GM19238 (cell line): Measurements from ENCODE around the gene TMEM179B.
"Not testable (repeated sequence)": the region's sequence is repeated elsewhere in the genome, so short reads cannot be mapped to it uniquely, and the experiment has no call there.

Experiments used
- DNase-seq: peaks from one replicate; pipeline ENCODE4 v3.0.0; 2011; ENCODE audit warnings: low spot score; ENCODE audit not compliant: insufficient read length

The TMEM179B gene, protein sequence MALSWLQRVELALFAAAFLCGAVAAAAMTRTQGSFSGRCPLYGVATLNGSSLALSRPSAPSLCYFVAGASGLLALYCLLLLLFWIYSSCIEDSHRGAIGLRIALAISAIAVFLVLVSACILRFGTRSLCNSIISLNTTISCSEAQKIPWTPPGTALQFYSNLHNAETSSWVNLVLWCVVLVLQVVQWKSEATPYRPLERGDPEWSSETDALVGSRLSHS

DNA sequence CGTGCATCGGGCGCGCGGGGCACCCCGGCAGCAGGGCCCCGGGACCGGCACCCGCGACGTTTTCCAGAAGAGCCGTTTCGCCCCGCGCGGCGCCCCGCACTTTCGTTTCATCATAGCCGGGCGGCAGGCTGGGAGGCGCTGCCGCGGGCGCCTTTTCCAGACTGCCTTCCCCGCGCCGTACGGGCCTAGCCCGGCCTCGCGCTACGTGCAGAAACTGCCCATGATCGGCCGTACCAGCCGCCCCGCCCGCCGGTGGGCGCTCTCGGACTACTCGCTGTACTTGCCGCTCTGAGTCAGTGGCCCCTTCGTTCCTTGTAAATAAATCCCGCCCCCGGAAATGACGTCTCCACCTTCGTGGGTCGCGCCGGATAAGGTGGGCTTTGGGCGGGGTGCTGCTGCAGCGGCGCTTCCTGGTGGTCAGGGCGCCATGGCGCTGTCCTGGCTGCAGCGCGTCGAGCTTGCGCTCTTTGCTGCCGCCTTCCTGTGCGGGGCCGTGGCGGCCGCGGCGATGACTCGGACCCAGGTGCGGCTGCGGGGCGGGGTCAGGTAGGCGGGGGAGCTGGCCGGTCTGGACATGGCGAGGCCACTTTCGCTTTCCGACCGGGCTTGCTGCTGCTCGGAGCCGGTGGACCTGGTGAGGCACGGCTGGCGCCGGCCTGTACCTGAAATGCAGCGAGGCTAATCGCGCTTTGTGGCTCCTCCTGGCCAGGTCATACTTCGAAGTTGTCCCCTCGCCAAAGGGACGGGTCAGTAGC lies at the start of gene TMEM179B:
Gene TMEM179B, plus strand, starts transcription at position 398 of the 755 bp plus-strand sequence. Its CDS starts 30 bp downstream, at position 428.
- DNase-seq = peak; percentile 93

DNA sequence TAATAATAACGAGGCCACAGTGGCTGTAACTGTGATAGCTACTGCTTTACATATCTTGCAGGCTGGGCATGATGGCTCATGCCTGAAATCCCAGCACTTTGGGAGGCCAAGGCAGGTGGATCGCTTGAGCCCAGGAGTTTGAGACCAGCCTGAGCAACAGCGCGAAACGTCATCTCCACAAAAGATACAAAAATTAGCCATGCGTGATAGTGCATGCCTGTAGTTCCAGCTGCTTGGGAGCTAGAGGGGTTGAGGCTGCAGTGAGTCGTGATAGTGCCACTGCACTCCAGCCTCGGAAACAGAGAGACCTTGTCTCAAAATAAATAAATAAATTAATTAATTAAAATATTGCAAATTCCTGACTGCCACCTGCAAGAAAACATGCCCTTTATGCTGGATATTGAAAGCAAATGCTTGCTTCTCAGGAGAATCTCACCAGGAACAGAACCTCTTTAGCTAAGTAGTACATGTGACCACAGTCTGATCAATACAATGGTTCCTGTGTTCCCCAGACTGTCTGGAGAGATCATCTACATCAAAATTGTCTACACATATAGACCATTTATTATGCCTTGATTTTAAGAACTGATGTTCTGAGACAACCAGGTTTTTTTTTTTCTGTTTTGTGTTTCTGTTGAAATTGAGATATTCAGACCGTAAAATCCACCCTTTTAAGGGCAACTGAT lies 39.6 kb upstream of the TMEM179B start:
- DNase-seq = no peak

DNA sequence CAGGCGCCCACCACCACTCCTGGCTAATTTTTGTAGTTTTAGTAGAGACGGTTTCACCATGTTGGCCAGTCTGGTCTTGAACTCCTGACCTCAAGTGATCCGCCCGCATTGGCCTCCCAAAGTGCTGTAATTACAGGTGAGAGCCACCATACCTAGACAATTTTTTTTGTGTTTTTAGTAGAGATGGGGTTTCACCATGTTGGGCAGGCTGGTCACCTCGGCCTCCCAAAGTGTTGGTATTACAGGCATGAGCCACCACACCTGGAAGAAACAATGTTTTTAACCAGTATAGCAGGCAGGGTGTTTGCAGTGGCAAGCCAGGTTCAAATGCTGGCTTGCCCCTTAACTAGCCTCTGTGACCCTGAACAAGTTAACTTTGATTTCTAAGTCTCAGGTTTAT lies 37.3 kb upstream of the TMEM179B start:
- not testable (repeated sequence) for DNase-seq

DNA sequence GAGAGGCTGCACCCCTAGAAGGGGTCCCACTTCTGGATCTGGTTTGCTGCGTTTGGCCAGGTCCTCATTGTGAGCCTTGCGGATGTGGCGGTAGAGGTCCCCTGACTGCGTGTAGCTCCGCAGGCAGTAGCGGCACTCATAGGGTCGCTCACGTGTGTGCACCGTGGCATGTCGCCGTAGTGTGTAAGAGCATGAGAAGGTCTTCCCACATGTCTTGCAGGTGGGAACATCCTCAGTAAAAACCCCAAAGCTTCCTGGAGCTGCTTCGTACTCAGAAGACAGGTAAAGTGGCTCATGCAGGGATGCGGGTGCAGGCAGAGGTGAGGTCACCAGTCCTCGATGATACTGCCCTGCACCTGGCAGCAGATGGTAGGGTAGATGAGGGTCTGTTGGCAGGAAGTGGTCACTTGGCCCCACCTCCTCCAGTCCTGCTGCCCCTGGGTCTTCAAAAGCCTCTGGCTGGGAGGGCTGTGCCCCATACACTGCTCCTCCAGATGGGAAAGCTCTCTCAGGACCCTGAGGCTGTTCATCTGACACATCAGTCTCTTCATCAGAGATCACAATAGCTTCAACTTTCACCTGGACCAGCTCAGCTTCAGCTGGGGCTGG lies 34.9 kb upstream of the TMEM179B start:
- no peak for DNase-seq

DNA sequence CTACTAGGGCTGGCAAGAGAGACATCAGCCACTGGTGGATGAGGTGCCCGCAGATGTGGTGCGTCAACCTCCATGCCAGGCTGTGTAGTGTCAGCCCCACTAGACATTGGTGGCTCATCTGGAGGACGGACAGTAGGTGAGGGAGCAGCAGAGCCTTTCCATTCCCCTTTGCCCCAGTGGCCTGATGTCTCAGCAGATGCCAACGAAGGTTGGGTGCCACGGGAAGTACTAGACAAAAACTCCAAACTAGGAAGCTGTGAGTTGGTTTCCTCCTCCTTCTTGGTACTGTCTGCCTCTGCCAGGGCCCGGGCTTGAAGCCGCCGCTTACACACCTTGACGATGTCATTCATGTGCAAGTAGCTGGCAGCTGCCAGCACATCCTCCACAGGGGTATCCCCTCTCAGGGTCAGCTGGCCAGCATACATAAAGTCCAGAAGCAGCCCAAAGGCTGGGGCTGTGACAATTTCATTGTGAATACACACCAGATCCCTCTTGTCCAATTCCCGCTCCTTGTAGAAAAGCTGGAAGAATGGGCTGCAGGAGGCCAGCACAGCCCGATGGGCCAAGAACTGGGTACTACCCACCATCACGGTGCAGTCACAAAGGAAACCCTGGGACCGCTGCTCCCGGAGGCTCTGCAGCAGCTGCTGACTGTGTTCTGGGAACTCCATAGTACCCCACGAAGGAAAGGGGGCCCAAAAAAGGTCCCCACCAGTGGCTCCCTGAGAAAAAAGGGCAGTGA lies 34.0 kb upstream of the TMEM179B start:
- DNase-seq = no peak

DNA sequence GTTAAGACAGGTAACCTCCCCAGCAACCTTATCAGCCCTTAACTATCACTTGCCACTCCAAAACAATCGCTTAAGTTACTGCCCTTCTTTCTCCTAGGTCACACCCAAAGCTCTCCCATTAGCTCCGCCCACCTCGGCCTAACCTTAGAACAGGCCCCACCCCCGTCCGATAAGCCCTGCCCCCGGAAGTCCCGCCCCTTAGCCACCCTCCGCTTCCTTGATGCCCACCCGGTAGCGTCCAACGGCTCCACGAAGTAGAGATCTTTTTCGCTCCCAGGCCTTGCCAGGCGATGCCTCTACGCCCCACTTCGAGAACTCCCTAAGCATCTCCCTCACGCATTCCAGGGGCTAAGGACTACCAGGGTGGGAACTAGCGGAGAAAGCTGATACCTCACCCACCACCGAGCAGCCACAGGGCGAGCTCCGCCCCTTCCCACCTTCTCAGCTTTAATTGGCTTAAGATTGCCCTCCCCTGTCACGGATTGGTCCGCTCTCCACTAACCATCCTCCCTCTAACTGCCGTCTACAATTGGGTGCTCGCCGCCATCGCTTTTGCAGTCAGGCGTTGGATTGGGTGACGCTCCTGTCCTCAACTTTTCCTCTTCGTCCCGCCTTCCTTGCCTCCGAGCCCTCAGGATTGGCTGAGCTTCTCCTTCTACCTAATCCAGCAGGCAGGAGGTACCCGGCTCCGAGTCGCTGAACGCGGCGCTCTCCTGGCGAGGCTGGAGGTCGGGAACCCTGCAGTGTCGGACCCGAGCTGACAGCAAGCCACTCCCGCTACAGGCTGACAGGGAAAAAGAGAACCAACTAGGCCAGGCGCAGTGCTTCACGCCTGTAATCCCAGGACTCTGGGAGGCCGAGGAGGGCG lies 33.2 kb upstream of the TMEM179B start, which contains the start of gene ZBTB3:
Gene ZBTB3, minus strand, starts transcription at position 425 of the 868 bp plus-strand sequence. CDS start 496 bp downstream, outside the sequence.
- peak; percentile 90 for DNase-seq

DNA sequence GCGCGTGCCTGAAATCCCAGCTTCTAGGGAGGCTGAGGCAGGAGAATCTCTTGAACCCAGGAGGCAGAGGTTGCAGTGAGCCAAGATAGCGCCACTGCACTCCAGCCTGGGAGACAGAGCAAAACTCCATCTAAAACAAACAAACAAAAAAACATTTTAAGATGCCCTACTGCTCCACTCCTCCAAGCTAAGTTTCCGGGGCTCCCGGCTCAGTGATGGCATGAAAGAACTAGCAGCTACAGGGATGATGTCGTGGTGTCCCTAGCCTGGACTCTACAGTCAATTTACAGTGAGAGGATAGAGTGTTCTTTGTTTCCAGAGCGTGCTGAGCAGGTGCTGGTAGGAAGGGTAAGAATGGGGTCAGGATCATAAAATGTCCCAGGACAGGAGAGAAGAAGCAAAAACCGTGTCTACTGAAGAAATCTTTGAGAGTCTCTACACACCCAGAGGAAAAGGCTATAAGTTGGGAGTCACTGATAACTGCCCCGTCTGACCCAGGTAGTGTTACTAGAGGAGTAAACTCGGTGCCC lies 32.1 kb upstream of the TMEM179B start:
- no peak for DNase-seq

DNA sequence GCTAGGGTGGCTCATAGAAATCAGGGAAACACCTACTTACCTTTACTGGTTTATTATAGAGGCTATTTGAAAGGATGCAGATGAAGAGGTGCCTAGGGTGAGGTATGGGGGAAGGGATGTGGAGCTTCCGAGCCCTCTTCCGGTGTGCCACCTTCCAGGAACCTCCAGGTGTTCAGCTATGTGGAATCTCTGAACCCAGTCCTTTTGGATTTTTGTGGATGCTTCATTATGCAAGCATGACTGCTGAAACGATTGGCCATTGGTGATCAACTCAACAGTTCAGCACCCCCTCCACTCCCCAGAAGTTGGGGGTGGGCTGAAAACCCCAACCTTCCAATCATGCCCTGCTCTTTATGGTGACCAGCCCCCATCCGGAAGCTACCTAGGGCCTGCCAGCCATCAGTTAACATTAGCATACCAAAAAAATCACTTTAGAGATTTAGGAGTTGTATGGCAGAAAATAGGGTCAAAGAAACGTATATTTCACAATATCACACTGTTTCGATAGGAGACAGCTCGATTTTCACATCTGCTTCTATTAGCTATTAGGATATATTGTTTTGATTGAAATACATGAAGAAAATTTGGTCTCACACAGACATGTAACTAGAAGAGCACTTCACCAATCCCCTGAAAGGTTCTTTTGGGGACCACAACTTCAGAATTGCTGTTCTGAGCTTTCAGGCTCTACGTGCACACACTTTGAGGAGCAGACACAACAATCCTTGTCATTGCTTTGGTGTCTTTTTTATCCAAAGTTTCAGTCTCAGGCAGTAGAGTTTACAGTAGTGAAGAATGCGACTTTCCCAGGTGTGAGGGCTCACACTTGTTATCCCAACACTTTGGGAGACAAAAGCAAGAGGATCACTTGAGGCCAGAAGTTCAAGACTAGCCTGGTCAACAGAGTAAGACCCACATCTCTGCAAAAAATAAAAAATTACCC lies 29.1 kb upstream of the TMEM179B start:
- DNase-seq = no peak

DNA sequence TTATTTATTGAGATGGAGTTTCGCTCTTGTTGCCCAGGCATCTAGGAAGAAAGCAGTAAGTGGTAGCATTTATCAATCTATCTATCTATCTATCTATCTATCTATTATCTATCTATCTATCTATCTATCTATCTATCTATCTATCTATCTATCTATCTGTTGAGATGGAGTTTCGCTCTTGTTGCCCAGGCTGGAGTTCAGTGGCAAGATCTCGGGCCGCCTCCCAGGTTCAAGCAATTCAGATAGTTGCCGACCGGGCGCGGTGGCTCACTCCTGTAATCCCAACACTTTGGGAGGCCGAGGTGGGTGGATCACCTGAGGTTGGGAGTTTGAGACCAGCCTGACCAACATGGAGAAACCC lies 26.4 kb upstream of the TMEM179B start:
- not testable (repeated sequence) for DNase-seq

DNA sequence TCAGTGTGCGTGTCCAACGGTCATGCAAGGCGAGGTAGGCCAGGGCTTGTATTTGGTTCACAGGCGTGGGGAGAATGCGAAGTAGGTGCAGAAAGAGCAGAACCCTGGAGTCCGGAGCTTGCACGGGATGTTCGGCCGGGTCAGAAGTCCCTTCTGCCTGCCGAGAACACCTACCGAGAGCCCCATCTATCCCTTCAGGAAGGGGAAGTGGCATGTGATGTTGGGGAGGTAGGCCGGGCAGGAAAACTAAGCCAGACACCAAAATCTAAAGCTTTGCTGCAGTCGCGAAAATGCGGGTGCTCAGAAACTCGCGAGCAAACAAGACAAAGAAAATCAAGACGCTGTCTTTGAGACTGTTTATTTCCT lies 16.4 kb upstream of the TMEM179B start:
- DNase-seq = no peak

DNA sequence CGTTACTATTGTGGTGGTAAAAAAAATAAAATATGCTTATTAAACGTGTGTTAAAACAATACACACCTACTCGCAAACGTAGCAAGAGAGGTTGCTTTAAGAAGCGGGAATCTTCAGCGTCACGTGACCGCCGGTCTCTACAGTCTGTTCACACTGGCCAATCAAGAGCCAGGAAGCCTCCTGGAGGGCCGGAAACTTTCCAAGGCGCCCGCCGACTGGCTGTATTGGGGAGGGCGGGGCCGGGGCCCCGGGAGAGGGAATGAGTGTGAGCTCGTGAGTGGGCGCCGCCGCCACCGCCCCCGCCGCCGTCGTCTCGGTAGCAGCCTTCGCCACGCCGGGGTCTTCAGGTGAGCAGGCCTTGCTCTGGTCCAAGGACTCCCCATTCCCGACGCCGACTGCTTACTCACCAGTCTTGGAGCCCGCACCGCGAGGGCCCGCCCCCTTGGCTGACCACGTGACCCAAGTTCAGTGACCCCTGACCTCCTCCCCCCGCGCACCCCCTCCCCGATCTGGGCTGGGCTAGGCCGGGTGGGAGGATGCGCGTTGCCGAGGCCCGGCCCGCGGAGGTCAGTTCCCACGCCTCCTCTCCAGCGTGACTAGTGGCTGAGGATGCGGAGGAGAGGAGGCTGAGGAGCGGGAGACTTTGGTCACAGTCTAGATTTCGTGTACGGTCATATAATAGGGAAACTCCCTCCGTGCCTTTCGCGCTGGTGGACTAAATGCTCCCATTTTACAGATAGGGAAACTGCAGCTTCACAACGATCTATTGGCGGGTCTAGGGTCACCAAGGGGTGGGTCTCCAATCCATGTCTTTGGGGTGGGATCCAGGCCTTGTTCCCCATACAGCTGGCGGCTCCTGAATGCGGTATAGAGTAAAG lies 15.8 kb upstream of the TMEM179B start, which contains the start of gene TAF6L:
Gene TAF6L, plus strand, starts transcription at position 253 of the 878 bp plus-strand sequence. CDS start 4,388 bp downstream, outside the sequence.
- peak; percentile 88 for DNase-seq

DNA sequence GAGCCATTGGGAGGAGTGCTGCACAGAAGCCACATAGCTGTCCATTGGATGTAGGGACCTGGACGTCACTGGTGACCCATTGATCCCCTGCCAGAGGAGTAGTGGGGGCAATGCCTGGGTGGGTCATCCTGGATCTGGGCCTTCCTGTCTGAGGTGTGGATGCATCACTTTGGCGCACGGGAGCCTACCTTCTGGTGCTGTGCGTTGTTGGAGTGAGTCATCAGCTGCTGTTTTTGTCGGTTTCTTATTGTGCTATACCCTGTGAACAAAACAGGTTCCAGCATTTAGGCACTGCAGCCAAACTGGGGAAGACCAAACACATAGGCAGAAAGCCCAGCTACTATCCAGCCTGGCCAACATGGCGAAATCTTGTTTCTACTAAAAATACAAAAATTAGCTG lies 12.8 kb upstream of the TMEM179B start:
- DNase-seq = no peak

DNA sequence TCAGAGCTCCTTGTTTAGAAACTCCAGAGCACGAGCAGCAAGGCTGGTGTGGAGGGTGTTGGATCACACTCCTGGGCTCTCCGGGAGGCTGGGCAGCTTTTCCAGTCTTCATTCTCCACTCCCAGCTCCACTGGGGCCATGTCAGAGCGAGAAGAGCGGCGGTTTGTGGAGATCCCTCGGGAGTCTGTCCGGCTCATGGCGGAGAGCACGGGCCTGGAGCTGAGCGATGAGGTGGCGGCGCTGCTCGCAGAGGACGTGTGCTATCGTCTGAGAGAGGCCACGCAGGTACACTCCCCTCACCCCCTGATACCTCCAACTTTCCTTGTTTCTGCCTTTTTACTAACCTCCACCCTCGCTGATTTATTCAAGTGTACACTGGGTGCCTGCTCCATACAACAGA lies 11.6 kb upstream of the TMEM179B start:
- DNase-seq = no peak

DNA sequence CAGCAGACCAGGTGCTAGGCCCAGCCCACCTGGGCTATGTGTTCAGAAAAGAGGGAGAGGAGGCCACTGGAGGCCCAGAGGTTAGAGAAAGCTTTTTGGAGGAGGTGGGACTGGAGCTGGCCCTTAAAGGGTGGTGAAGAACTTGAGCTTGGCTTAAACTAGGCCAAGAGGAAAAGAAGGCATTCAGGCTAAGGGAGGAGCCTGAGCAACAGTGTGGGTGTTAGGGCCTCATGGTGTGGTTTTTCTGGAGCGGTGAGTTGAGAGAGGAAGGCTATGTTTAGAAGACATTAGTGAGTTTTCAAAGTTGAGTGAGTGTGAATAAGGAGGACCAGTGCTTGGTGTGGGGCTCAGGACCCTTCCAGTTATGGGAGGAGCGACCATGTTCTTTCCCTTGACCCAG lies 9.8 kb upstream of the TMEM179B start:
- no peak for DNase-seq

DNA sequence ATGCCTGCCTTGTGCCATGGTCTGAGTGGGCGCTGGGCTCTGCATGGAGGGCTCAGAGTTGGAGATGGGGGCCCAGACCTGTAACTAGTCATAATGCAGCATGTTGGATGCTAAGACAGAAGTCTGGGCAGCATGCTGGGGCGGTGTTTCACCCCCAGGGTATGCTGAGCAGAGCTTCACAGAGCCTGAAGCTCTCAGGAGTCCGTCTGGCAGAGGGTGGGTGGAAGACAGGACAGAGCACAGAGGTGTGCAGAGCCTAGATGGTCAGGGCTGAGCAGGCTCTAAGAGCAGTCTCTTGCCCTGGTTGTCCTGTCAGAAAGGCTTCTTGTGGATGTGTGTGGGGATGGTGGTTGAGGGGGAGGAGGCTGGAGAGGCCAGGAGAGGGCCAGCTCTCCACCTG lies 8.8 kb upstream of the TMEM179B start:
- DNase-seq = no peak

DNA sequence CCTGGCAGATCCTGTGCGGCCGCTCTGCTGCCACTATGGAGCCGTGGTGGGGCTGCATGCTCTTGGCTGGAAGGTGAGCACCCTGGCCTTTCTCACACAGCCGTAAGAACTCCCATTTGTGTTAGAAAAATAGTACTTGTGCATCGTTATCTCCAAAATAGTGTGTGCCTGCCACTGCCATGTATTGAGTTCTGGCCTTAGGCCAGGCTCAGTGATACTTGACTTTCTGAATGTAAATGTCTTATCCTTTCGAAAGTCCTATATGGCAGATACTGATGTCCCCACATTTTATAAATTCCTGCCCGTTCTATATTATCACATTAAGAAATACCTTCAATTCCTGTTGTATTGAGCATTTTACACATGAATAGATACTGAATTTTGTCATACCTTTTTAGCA lies 4.4 kb upstream of the TMEM179B start:
- no peak for DNase-seq

DNA sequence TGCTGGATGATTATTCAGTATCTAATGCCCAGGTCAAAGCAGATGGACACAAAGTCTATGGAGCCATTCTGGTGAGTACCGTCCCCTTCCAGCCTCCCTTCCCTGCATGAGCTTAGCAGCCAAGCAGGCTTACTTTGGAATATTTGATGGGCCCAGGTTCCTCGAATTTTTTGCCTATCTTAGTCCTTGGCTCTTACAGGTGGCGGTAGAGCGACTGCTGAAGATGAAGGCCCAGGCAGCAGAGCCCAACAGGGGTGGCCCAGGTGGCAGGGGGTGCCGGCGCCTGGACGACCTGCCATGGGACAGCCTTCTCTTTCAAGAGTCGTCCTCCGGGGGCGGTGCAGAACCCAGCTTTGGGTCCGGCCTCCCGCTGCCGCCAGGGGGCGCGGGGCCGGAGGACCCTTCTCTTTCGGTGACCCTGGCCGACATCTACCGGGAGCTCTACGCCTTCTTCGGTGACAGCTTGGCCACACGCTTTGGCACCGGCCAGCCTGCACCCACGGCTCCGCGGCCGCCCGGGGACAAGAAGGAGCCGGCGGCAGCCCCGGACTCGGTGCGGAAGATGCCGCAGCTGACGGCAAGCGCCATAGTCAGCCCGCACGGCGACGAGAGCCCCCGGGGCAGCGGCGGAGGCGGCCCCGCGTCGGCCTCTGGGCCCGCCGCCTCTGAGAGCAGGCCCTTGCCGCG lies 741 bp upstream of the TMEM179B start:
- DNase-seq = peak; percentile 90
